Measurements from ENCODE around the gene ZSWIM1.

Gene ZSWIM1

DNA sequence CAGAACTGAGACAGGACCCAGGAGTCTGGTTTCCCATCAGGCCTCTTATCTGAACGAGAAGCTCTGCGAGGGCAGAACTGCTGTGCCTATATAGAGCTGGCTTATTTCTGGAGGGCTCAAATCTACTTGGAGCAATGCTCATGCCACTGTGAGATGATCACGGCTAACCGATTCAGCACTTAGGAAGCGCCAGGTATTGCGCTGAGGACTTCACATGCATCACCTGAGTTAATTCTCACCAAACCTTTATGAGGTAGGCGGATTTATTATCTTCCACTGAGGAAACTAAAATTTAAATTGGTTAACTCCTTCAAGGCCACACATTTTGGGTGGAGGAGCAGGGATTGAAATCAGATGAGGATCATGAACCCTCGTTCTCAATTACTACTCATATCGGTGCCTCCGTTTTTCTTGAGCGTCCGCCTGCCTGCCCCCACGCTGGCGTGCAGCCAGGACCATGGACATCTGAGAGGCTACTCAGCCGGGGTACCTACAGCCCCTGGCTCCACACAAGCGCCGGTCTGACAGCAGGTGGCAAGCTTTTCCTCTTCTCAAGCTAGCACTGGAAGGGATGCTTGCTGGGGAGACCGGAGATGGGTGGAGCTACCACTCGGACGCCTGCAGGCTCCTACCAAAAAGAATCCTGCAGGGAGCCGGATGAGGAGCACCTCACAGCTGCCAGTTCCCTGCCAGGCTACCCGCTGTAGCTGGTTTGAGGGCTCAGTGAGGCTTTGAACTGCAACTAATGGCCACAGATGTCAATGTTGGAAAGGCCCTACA is 52.4 kb downstream of the ZSWIM1 start:
- DNase-seq: peak; percentile 64

DNA sequence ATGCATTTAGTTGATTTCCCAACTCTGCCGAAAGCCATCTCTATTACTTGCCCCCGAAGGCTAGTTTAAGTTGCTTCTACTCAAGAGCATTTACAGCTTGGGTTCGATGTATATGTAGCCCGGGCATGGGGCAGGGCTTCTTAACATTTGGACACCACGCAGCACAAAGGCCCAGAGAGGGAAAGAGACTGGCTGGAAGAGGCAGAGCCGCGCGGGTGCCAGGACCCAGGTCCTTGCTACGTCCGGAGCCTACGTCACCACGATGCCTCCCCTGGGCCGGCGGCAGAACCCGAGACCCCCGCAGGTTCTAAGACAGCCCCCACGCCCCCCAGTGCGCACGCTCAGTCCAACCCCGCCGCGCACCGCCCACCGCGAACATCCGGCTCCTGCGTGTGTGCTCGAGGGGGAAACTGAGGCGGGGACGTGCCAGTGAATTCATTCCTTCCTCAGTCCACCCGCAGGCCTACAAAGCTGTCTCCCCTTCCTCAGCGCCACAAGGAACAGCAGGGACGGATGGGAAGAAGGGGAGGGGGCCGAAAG is 53.1 kb downstream of the ZSWIM1 start:
- DNase-seq: peak; percentile 62
